PFSK-1 (cell line): ENCODE results near the gene GOLM1.

Experiments
- POLR2AphosphoS5 ChIP-seq: IDR thresholded peaks from 2 replicates; pipeline ENCODE4 v1.6.1; 2012; ENCODE audit warnings: low read depth, mild to moderate bottlenecking, control low read depth, low read length, moderate library complexity
- REST ChIP-seq, 2 experiments: IDR thresholded peaks; 2 replicates each; pipeline versions ENCODE4 v1.6.1 to v1.8.0; 2011 to 2012; ENCODE audit warnings: low read depth in 2 of 2, low read length in 2 of 2, control low read depth in 1 of 2, inconsistent platforms in 1 of 2, mild to moderate bottlenecking in 1 of 2, moderate library complexity in 1 of 2; ENCODE audit not compliant: insufficient read depth in 1 of 2
- SIN3A ChIP-seq: IDR thresholded peaks from 2 replicates; pipeline ENCODE4 v1.6.1; 2012; ENCODE audit warnings: mild to moderate bottlenecking, low read length, moderate library complexity, borderline replicate concordance; ENCODE audit not compliant: insufficient read depth

GRCh38 chr9:86047361-86047760 is 52.0 kb downstream of the GOLM1 start:
- TF ChIP-seq SIN3A (no peak), REST (IDR thresholded peaks at IDR 0.05; ENCODE audit: insufficient read depth in 1 of 2, low read depth in 2 of 2, low read length in 2 of 2) (no peak), POLR2AphosphoS5 (no peak)
